IMR-90 (cell line): ENCODE measurements around the gene FMO1. TPM values are rescaled to one million over a fixed set of nuclear protein-coding genes. Genes with fewer than 3 reads are reported as not detected.

Experiments used
- ATAC-seq: fragments of 200-7000 bp; cut with Tn5 transposase; 2 replicates; pipeline ENCODE4 v1.9.1; 2020; ENCODE audit warnings: low read depth, mild to moderate bottlenecking, moderate library complexity
- BruUV-seq: library from RNA; stranded (reverse); fragments of 400-500 nt; replicated peaks from 2 replicates; lab custom pipeline; 2021; lab: Mats Ljungman, UMichigan
- CTCF ChIA-PET: fragments of 300-600 bp; formaldehyde crosslinking; extraction: SDS; loops from one replicate; lab custom pipeline; 2021; ENCODE audit warnings: antibody characterized with exemption; lab: Yijun Ruan, JAX
- POLR2A ChIA-PET: fragments of 300-600 bp; sonication (Branson Sonifier 250); formaldehyde crosslinking; loops from one replicate; lab custom pipeline; 2022; ENCODE audit warnings: antibody characterized with exemption; ENCODE audit not compliant: unreplicated experiment; lab: Charles Lee
- DNase-seq: peaks from one replicate; pipeline ENCODE4 v3.0.0; 2013
- H2AFZ ChIP-seq: replicated peaks from 2 replicates; pipeline ENCODE3; 2013; ENCODE audit warnings: low read length, mild to moderate bottlenecking; ENCODE audit not compliant: poor library complexity
- H2AK5ac ChIP-seq: 2 replicates; pipeline ENCODE4 v1.6.1; 2013; ENCODE audit warnings: low read depth, low read length, inconsistent platforms
- H2AK9ac ChIP-seq: replicated peaks from 2 replicates; pipeline ENCODE3; 2013; ENCODE audit warnings: mild to moderate bottlenecking, low read depth, low read length, moderate library complexity; ENCODE audit not compliant: poor library complexity
- H2BK120ac ChIP-seq: 2 replicates; pipeline ENCODE4 v1.6.1; 2013; ENCODE audit warnings: low read depth, low read length, inconsistent platforms
- H2BK15ac ChIP-seq: 3 replicates; pipeline ENCODE4 v1.6.1; 2013; ENCODE audit warnings: low read depth, low read length, inconsistent platforms
- H2BK20ac ChIP-seq: 2 replicates; pipeline ENCODE4 v1.6.1; 2013; ENCODE audit warnings: low read depth, mild to moderate bottlenecking, inconsistent platforms, low read length, moderate library complexity
- H2BK5ac ChIP-seq: 2 replicates; pipeline ENCODE4 v1.6.1; 2013; ENCODE audit warnings: mild to moderate bottlenecking, low read depth, low read length, inconsistent platforms; ENCODE audit not compliant: poor library complexity, severe bottlenecking
- H3K14ac ChIP-seq: replicated peaks from 2 replicates; pipeline ENCODE4 v1.6.1; 2013; ENCODE audit warnings: low read depth, low read length, inconsistent platforms
- H3K18ac ChIP-seq: 2 replicates; pipeline ENCODE4 v1.6.1; 2013; ENCODE audit warnings: low read depth, low read length, control low read depth
- H3K23ac ChIP-seq: 2 replicates; pipeline ENCODE4 v1.6.1; 2013; ENCODE audit warnings: low read depth, low read length, inconsistent platforms
- H3K27ac ChIP-seq: 2 replicates; pipeline ENCODE4 v1.5.1; 2013; ENCODE audit warnings: mild to moderate bottlenecking, control low read depth, low read length; ENCODE audit not compliant: insufficient read depth
- H3K27me3 ChIP-seq: 2 replicates; pipeline ENCODE4 v1.6.1; 2013; ENCODE audit warnings: low read length; ENCODE audit not compliant: control insufficient read depth, insufficient read depth
- H3K36me3 ChIP-seq: 2 replicates; pipeline ENCODE4 v1.6.1; 2013; ENCODE audit warnings: low read length, mixed read lengths; ENCODE audit not compliant: control insufficient read depth, insufficient read depth
- H3K4ac ChIP-seq: 2 replicates; pipeline ENCODE4 v1.6.1; 2013; ENCODE audit warnings: low read depth, low read length, inconsistent platforms
- H3K4me1 ChIP-seq: 2 replicates; pipeline ENCODE4 v1.6.1; 2013; ENCODE audit warnings: low read length, mixed read lengths; ENCODE audit not compliant: control insufficient read depth, insufficient read depth
- H3K4me2 ChIP-seq: 2 replicates; pipeline ENCODE4 v1.6.1; 2013; ENCODE audit warnings: low read depth, mild to moderate bottlenecking, control low read depth, low read length, moderate library complexity
- H3K4me3 ChIP-seq: 2 replicates; pipeline ENCODE4 v1.5.1; 2013; ENCODE audit warnings: low read depth, mild to moderate bottlenecking, control low read depth, low read length, moderate library complexity; ENCODE audit not compliant: insufficient read depth
- H3K56ac ChIP-seq: 2 replicates; pipeline ENCODE4 v1.6.1; 2013; ENCODE audit warnings: low read length, inconsistent platforms; ENCODE audit not compliant: insufficient read depth; ENCODE audit errors: extremely low read depth
- H3K79me1 ChIP-seq, 2 experiments: 2 replicates each; pipeline ENCODE4 v1.6.1; 2013; ENCODE audit warnings: low read length in 2 of 2, inconsistent platforms in 1 of 2, low read depth in 1 of 2
- H3K9ac ChIP-seq: 2 replicates; pipeline ENCODE4 v1.6.1; 2013; ENCODE audit warnings: low read depth, low read length, control low read depth
- H3K9me1 ChIP-seq: 2 replicates; pipeline ENCODE4 v1.6.1; 2013; ENCODE audit warnings: low read length, inconsistent platforms; ENCODE audit not compliant: insufficient read depth
- H3K9me3 ChIP-seq: 2 replicates; pipeline ENCODE4 v1.6.1; 2013; ENCODE audit warnings: low read length; ENCODE audit not compliant: control insufficient read depth, insufficient read depth
- H4K20me1 ChIP-seq: 2 replicates; pipeline ENCODE4 v1.6.1; 2013; ENCODE audit warnings: low read length, inconsistent platforms; ENCODE audit not compliant: insufficient read depth
- H4K5ac ChIP-seq: 2 replicates; pipeline ENCODE4 v1.6.1; 2013; ENCODE audit warnings: mild to moderate bottlenecking, low read depth, low read length, control low read depth
- H4K8ac ChIP-seq, 2 experiments: 2 replicates each; pipeline ENCODE4 v1.6.1; 2013; ENCODE audit warnings: low read depth in 2 of 2, low read length in 2 of 2, control low read depth in 1 of 2, inconsistent platforms in 1 of 2
- H4K91ac ChIP-seq: 2 replicates; pipeline ENCODE4 v1.6.1; 2013; ENCODE audit warnings: low read depth, low read length, inconsistent platforms; ENCODE audit not compliant: insufficient read depth
- BHLHE40 ChIP-seq: fragments of 150-350 bp; IDR thresholded peaks from 2 replicates; pipeline ENCODE4 v1.6.1; 2016; ENCODE audit warnings: mild to moderate bottlenecking, low read depth, low read length
- CEBPB ChIP-seq: IDR thresholded peaks from 2 replicates; pipeline ENCODE4 v1.6.1; 2012; ENCODE audit warnings: low read depth, low read length, improper control_type of control experiment
- CHD1 ChIP-seq: IDR thresholded peaks from 2 replicates; pipeline ENCODE4 v1.6.1; 2012; ENCODE audit warnings: low read depth, low read length, improper control_type of control experiment
- FOS ChIP-seq: fragments of 150-350 bp; IDR thresholded peaks from 2 replicates; pipeline ENCODE4 v1.6.1; 2016; ENCODE audit warnings: low read depth, low read length
- MAFK ChIP-seq: IDR thresholded peaks from 2 replicates; pipeline ENCODE4 v1.6.1; 2012; ENCODE audit warnings: low read depth, low read length, improper control_type of control experiment
- MAZ ChIP-seq: IDR thresholded peaks from 2 replicates; pipeline ENCODE4 v1.6.1; 2012; ENCODE audit warnings: low read depth, mild to moderate bottlenecking, low read length, improper control_type of control experiment, moderate library complexity, borderline replicate concordance
- MXI1 ChIP-seq: IDR thresholded peaks from 2 replicates; pipeline ENCODE4 v1.6.1; 2012; ENCODE audit warnings: low read depth, mild to moderate bottlenecking, low read length, moderate library complexity, borderline replicate concordance
- NFE2L2 ChIP-seq: fragments of 150-350 bp; IDR thresholded peaks from 2 replicates; pipeline ENCODE4 v1.6.1; 2016; ENCODE audit warnings: low read depth, mild to moderate bottlenecking, low read length
- POLR2A ChIP-seq: IDR thresholded peaks from 2 replicates; pipeline ENCODE4 v1.6.1; 2012; ENCODE audit warnings: mild to moderate bottlenecking, low read depth, low read length
- RCOR1 ChIP-seq: IDR thresholded peaks from 2 replicates; pipeline ENCODE4 v1.6.1; 2012; ENCODE audit warnings: mild to moderate bottlenecking, low read length, improper control_type of control experiment; ENCODE audit not compliant: insufficient replicate concordance
- RFX5 ChIP-seq: IDR thresholded peaks from 2 replicates; pipeline ENCODE4 v1.8.0; 2012; ENCODE audit warnings: low read depth, mild to moderate bottlenecking, low read length, moderate library complexity
- SMC3 ChIP-seq: fragments of 150-350 bp; IDR thresholded peaks from 2 replicates; pipeline ENCODE4 v1.6.1; 2016; ENCODE audit warnings: low read depth, mild to moderate bottlenecking, antibody characterized with exemption, low read length, moderate library complexity
- WGBS, 2 experiments: methylation state at CpG; one replicate each; pipeline versions ENCODE4 v1.1.5 to v1.1.7; 2013; ENCODE audit warnings: missing lambda C conversion rate in 2 of 2; ENCODE audit not compliant: insufficient read length in 1 of 2; ENCODE audit errors: extremely low coverage in 2 of 2; 5-methylcytosine and 5-hydroxymethylcytosine counted together
- dilution Hi-C: fragments of 300-500 bp; cut with HindIII; formaldehyde crosslinking; loops from one replicate; pipeline ENCODE4 v1.14.3; 2018; ENCODE audit warnings: low sequenced_read_pairs; ENCODE audit not compliant: unreplicated experiment
- in situ Hi-C: fragments of 300-500 bp; cut with MboI; formaldehyde crosslinking; loops from 3 replicates; pipeline ENCODE4 v1.14.3; 2019; ENCODE audit warnings: low sequenced_read_pairs, inconsistent platforms, mixed read lengths
- intact Hi-C: fragments of 100-400 bp; cut with micrococcal nuclease; formaldehyde crosslinking; loops from 2 replicates; pipeline ENCODE4 v1.10.0; 2022
- polyA plus RNA-seq, 3 experiments: library from polyadenylated mRNA; depleted of rRNA; stranded (reverse); fragments of >200 nt; gene quantifications; 2 replicates each; pipeline ENCODE4 v1.2.3, GENCODE V29; 2012; ENCODE audit warnings: low replicate concordance in 1 of 3
- total RNA-seq: library from RNA; depleted of rRNA; stranded (reverse); fragments of >200 nt; gene quantifications from 2 replicates; pipeline ENCODE4 v1.2.3, GENCODE V29; 2012
- TF ChIP-seq, protein P1 (sequence below): conservative IDR thresholded peaks from 2 replicates; pipeline ENCODE4 v1.5.1; 2012; ENCODE audit warnings: mild to moderate bottlenecking, low read depth, low read length, improper control_type of control experiment
- TF ChIP-seq, protein P2 (sequence below): fragments of 150-350 bp; IDR thresholded peaks from 2 replicates; pipeline ENCODE4 v1.6.1; 2016; ENCODE audit warnings: low read depth, mild to moderate bottlenecking, low read length, moderate library complexity, borderline replicate concordance

The FMO1 gene
- total and polyA plus RNA-seq, 2 of the 4 experiments (the other 2 are of a cell fraction): not detected

DNA sequence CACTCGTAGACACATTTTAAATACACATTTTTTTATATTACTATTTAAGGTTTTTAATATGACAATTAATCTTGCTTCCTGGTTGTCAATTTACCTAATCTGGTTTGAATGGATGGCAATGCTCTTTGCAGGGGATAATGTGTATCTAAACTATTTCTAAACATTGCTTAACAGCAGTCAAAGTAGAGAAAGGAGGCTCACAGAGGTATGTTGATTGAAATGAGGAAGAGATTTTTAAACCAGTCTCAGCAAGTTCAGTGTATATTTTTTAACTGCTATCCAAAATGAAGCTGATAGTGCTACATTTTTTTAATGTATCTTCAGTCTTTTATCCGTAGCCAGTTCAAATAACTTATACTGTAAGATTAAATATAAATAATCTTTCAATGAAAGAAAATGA, 17.4 kb downstream of the FMO1 start:
- in situ Hi-C loops: no loop called here
- H3K9me1 ChIP-seq: no peaks in the 10 kb centered on the region
- WGBS, 2 experiments: no CpG with 5 or more reads among the region's 2 CpGs
- H4K5ac ChIP-seq: no peak overlapping the region
- H3K27me3 ChIP-seq: no peaks in the 10 kb centered on the region
- H3K9me3 ChIP-seq: no peaks in the 10 kb centered on the region
- no TSS peak for BruUV-seq
- TF ChIP-seq MXI1: no peak
- TF ChIP-seq NFE2L2: no peak
- no peak for TF ChIP-seq RCOR1
- no peak for TF ChIP-seq FOS
- TF ChIP-seq CHD1: no peak
- TF ChIP-seq RFX5: no peak
- TF ChIP-seq, protein P1, sequence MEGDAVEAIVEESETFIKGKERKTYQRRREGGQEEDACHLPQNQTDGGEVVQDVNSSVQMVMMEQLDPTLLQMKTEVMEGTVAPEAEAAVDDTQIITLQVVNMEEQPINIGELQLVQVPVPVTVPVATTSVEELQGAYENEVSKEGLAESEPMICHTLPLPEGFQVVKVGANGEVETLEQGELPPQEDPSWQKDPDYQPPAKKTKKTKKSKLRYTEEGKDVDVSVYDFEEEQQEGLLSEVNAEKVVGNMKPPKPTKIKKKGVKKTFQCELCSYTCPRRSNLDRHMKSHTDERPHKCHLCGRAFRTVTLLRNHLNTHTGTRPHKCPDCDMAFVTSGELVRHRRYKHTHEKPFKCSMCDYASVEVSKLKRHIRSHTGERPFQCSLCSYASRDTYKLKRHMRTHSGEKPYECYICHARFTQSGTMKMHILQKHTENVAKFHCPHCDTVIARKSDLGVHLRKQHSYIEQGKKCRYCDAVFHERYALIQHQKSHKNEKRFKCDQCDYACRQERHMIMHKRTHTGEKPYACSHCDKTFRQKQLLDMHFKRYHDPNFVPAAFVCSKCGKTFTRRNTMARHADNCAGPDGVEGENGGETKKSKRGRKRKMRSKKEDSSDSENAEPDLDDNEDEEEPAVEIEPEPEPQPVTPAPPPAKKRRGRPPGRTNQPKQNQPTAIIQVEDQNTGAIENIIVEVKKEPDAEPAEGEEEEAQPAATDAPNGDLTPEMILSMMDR: no peak
- TF ChIP-seq SMC3: no peak
- no peak for TF ChIP-seq MAZ
- TF ChIP-seq MAFK: no peak
- TF ChIP-seq BHLHE40: no peak
- TF ChIP-seq CEBPB: no peak
- TF ChIP-seq, protein P2, sequence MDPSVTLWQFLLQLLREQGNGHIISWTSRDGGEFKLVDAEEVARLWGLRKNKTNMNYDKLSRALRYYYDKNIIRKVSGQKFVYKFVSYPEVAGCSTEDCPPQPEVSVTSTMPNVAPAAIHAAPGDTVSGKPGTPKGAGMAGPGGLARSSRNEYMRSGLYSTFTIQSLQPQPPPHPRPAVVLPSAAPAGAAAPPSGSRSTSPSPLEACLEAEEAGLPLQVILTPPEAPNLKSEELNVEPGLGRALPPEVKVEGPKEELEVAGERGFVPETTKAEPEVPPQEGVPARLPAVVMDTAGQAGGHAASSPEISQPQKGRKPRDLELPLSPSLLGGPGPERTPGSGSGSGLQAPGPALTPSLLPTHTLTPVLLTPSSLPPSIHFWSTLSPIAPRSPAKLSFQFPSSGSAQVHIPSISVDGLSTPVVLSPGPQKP: no peak
- no peak for TF ChIP-seq POLR2A
- H3K4ac ChIP-seq: no peak overlapping the region
- H2BK15ac ChIP-seq: no peak overlapping the region
- H2BK20ac ChIP-seq: no peak overlapping the region
- ChIA-PET CTCF (no interaction called here), POLR2A (no interaction called here)
- no peaks in the 10 kb centered on the region for H4K20me1 ChIP-seq
- no peak overlapping the region for H3K4me3 ChIP-seq
- no peak overlapping the region for H3K18ac ChIP-seq
- dilution Hi-C loops: no loop called here
- H2AK5ac ChIP-seq: no peak overlapping the region
- ATAC-seq (no peak), DNase-seq (no peak)
- H3K79me1 ChIP-seq: no peaks in the 10 kb centered on the region
- intact Hi-C loops: no loop called here
- H2BK5ac ChIP-seq: no peak overlapping the region
- no peak overlapping the region for H4K8ac ChIP-seq
- H3K23ac ChIP-seq: no peak overlapping the region
- no peak overlapping the region for H2AK9ac ChIP-seq
- H3K27ac ChIP-seq: no peak overlapping the region
- H3K4me2 ChIP-seq: no peak overlapping the region
- no peak overlapping the region for H3K9ac ChIP-seq
- H2BK120ac ChIP-seq: no peak overlapping the region
- H2AFZ ChIP-seq: no peak overlapping the region
- no peaks in the 10 kb centered on the region for H3K36me3 ChIP-seq
- no peak overlapping the region for H3K56ac ChIP-seq
- H4K91ac ChIP-seq: no peak overlapping the region
- no peak overlapping the region for H3K14ac ChIP-seq
- H3K4me1 ChIP-seq: no peaks in the 10 kb centered on the region
